ENCODE measurements around the gene MAPK13. TPM values are rescaled to one million over a fixed set of nuclear protein-coding genes. Genes with fewer than 3 reads are reported as not detected.
A peak's percentile ranks its signal among the peaks of the same experiment; 100 is the strongest.

MAPK13 gene
- total and polyA plus RNA-seq, 4 donors = 2.2 to 20.3 (median 11.5) TPM

DNA sequence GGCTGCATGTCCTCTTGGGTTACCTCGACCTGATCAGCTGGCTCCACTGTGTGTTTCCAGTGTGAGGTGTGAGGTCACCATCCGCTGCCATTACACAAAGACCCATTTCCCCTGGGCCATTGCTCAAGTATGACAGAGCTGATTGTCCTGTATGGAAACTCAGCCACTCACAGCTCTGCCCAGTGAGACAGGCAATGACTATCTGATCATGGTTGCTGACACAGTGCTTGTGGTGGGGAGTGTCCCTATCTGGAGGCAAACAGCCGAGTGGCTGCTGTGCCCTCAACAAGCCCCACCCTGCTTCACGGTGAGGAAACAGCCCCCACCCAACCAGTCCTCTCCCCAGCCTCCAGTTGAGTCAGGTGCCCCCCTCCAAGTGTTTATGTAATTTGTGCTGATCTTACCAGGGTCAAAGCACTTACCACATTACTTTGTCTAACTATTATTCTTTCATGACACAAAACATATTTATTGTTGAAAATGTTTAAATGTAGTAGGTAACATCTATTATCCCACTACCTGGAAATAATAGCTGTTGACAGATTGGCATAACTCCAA, 11.7 kb upstream of the MAPK13 start:
- DNase-seq (no peak), ATAC-seq (ENCODE audit: low FRiP score) (no peak)
- no peaks in the 10 kb centered on the region for H3K27me3 ChIP-seq (ENCODE audit: control insufficient read depth in 1 of 2, insufficient read depth in 2 of 2, low read length in 1 of 2)
- no peak overlapping the region for H3K27ac ChIP-seq (ENCODE audit: low read depth in 1 of 2, low read length in 2 of 2)
- WGBS, 2 donors = 73 to 81% methylated on average over 4 of the region's 4 CpGs
- no peaks in the 10 kb centered on the region for H3K9me3 ChIP-seq (ENCODE audit: control insufficient read depth, low read length)
- no peaks in the 10 kb centered on the region for H3K4me1 ChIP-seq (ENCODE audit: control insufficient read depth in 1 of 2, insufficient read depth in 2 of 2, low read length in 2 of 2)
- H3K4me3 ChIP-seq (ENCODE audit: low read length in 2 of 2) = no peak overlapping the region
- intact Hi-C loops (cut with DNase I) = no loop called here
- peaks cover 0 to 2% of the 10 kb centered on the region in 2 donors for H3K36me3 ChIP-seq (ENCODE audit: control insufficient read depth in 1 of 2, insufficient read depth in 2 of 2, low read length in 1 of 2)

DNA sequence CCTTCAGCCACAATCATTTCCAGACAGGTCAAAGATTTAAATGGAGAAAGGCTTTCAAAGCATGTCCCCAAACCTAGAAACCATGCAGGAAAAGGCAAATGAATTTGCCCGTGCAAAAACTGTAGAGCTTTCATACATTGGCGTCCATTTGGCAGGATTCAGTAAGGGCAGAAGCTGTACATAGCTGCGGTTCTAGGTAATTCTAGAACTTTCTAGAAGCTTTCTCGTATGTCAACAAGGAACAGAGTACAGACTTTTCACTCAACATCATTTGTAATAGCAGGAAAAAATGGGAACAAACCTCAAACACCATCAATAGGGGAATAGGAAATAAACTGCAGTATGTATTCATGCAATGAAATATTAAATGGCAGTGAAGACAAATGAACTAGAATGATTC, 11.1 kb upstream of the MAPK13 start:
- DNase-seq = no peak
- Histone ChIP-seq H3K9me3 (ENCODE audit: control insufficient read depth, low read length) (no peaks in the 10 kb centered on the region), H3K4me3 (ENCODE audit: low read length in 2 of 2) (no peak overlapping the region), H3K27ac (ENCODE audit: low read depth in 1 of 2, low read length in 2 of 2) (no peak overlapping the region), H3K36me3 (ENCODE audit: control insufficient read depth in 1 of 2, insufficient read depth in 2 of 2, low read length in 1 of 2) (peaks cover 0 to 2% of the 10 kb centered on the region in 2 donors), H3K4me1 (ENCODE audit: control insufficient read depth in 1 of 2, insufficient read depth in 2 of 2, low read length in 2 of 2) (no peaks in the 10 kb centered on the region), H3K27me3 (ENCODE audit: control insufficient read depth in 1 of 2, insufficient read depth in 2 of 2, low read length in 1 of 2) (no peaks in the 10 kb centered on the region)
- no peak for ATAC-seq (ENCODE audit: low FRiP score)
- intact Hi-C loops (cut with DNase I) = no loop called here
- WGBS, 2 donors = 74 to 79% methylated on average over 4 of the region's 4 CpGs

DNA sequence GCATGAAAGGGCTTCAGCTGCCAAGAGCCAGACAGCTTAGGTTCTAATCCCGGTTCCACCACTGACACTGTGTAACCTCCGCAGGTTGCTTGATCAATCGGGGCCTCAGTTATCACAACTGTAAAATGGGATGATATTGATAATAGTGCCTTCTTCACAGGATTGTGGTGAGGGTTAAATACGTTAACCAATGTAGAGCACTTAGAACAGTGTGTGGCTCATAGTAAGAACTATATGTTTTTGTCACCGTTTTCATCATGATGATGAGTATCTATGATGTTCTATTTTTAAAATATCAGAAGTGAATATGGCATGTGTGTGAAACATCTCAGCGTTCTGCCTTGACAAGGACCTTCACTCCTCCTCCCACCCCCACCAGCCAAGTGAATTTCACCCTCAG, 10.3 kb upstream of the MAPK13 start:
- intact Hi-C loops (cut with DNase I) = loop anchor here (5.0 to 10.0 kb wide), 3 partner anchors 75 to 247 kb away; partner anchors contain the start of gene BRPF3 (in 1 of the 2)
- Histone ChIP-seq H3K9me3 (ENCODE audit: control insufficient read depth, low read length) (no peaks in the 10 kb centered on the region), H3K27ac (ENCODE audit: low read depth in 1 of 2, low read length in 2 of 2) (no peak overlapping the region), H3K36me3 (ENCODE audit: control insufficient read depth in 1 of 2, insufficient read depth in 2 of 2, low read length in 1 of 2) (peaks cover 0 to 2% of the 10 kb centered on the region in 2 donors), H3K4me1 (ENCODE audit: control insufficient read depth in 1 of 2, insufficient read depth in 2 of 2, low read length in 2 of 2) (no peaks in the 10 kb centered on the region), H3K4me3 (ENCODE audit: low read length in 2 of 2) (no peak overlapping the region), H3K27me3 (ENCODE audit: control insufficient read depth in 1 of 2, insufficient read depth in 2 of 2, low read length in 1 of 2) (no peaks in the 10 kb centered on the region)
- 87 to 89% methylated on average over 6 of the region's 6 CpGs for WGBS, 2 donors
- no peak for DNase-seq
- ATAC-seq (ENCODE audit: low FRiP score) = no peak

DNA sequence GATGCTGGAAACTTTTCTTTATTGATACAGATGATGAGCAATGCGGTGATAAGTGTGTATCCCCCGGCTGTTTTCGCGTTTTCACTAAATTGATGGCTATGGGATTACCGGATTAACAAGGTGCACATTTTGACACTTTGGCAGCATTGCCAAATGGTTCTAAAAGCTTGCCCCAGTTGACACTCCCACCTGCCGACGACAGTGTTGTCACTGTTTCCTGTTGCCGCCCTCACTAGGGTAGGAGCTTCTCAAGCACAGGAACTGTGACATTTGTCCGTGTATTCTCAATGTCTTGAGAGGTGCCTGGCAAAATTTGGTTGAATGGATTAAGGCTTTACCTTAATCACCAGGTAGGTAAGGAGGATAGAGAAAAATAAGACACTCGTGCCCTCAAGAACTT, 9.8 kb upstream of the MAPK13 start:
- intact Hi-C loops (cut with DNase I) = loop anchor here (5.0 to 10.0 kb wide), 3 partner anchors 74 to 247 kb away; partner anchors contain the start of gene BRPF3 (in 1 of the 2)
- H3K9me3 ChIP-seq (ENCODE audit: control insufficient read depth, low read length) = no peaks in the 10 kb centered on the region
- 52 to 54% methylated on average over 10 of the region's 10 CpGs for WGBS, 2 donors
- H3K27ac ChIP-seq (ENCODE audit: low read depth in 1 of 2, low read length in 2 of 2) = no peak overlapping the region
- H3K27me3 ChIP-seq (ENCODE audit: control insufficient read depth in 1 of 2, insufficient read depth in 2 of 2, low read length in 1 of 2) = no peaks in the 10 kb centered on the region
- DNase-seq (no peak), ATAC-seq (ENCODE audit: low FRiP score) (no peak)
- H3K4me3 ChIP-seq (ENCODE audit: low read length in 2 of 2) = no peak overlapping the region
- no peaks in the 10 kb centered on the region for H3K4me1 ChIP-seq (ENCODE audit: control insufficient read depth in 1 of 2, insufficient read depth in 2 of 2, low read length in 2 of 2)
- H3K36me3 ChIP-seq (ENCODE audit: control insufficient read depth in 1 of 2, insufficient read depth in 2 of 2, low read length in 1 of 2) = peaks cover 0 to 2% of the 10 kb centered on the region in 2 donors

DNA sequence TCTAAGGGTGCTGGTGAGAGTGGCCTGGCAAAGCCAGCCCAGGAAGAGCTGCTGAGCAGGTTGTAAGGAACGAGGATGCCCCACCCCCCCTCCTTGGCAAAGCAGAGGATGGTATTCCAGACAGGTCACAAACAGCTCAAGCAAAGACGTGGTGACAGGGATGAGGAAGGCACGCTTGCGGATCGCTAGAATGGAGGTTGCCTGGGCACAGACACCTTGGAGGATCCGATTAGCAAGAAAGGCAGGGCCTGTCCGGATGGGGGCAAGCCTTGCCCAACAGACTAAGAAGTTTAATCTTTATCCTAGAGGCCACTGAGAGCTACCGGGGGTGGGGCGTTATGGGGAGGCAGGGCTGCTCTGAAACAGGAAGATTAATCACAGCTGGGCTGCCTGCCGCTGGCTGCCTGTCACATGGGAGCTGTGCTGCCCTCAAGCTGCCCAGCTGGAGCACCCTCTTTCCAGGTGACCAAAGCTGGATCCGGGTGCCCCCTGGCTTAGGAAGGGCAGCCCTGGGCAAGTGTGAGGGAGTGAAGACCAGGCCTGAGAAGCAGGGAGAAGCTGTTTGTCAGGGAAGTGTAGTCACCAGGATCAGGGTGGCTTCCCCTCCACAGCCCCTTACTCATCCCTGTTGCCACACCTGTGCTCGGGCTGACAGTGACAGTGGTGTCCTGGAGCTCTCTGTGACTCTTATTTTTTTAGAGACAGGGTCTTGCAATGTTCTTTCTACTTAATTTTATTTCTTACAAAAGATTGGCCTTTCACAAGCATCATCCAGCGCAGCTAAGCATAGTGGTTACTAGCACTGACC, 9.1 kb upstream of the MAPK13 start:
- no peaks in the 10 kb centered on the region for H3K4me1 ChIP-seq (ENCODE audit: control insufficient read depth in 1 of 2, insufficient read depth in 2 of 2, low read length in 2 of 2)
- 43 to 48% methylated on average over 13 of the region's 13 CpGs for WGBS, 2 donors
- no peaks in the 10 kb centered on the region for H3K9me3 ChIP-seq (ENCODE audit: control insufficient read depth, low read length)
- H3K4me3 ChIP-seq (ENCODE audit: low read length in 2 of 2) = no peak overlapping the region
- no peak overlapping the region for H3K27ac ChIP-seq (ENCODE audit: low read depth in 1 of 2, low read length in 2 of 2)
- no peaks in the 10 kb centered on the region for H3K27me3 ChIP-seq (ENCODE audit: control insufficient read depth in 1 of 2, insufficient read depth in 2 of 2, low read length in 1 of 2)
- ATAC-seq (ENCODE audit: low FRiP score) (peak; percentile 22), DNase-seq (peak in 1 of 2 donors; percentile 80)
- H3K36me3 ChIP-seq (ENCODE audit: control insufficient read depth in 1 of 2, insufficient read depth in 2 of 2, low read length in 1 of 2) = peaks cover 0 to 2% of the 10 kb centered on the region in 2 donors
- intact Hi-C loops (cut with DNase I) = loop anchor here (5.0 to 10.0 kb wide), 3 partner anchors 74 to 246 kb away; partner anchors contain the start of gene BRPF3 (in 1 of the 2)

DNA sequence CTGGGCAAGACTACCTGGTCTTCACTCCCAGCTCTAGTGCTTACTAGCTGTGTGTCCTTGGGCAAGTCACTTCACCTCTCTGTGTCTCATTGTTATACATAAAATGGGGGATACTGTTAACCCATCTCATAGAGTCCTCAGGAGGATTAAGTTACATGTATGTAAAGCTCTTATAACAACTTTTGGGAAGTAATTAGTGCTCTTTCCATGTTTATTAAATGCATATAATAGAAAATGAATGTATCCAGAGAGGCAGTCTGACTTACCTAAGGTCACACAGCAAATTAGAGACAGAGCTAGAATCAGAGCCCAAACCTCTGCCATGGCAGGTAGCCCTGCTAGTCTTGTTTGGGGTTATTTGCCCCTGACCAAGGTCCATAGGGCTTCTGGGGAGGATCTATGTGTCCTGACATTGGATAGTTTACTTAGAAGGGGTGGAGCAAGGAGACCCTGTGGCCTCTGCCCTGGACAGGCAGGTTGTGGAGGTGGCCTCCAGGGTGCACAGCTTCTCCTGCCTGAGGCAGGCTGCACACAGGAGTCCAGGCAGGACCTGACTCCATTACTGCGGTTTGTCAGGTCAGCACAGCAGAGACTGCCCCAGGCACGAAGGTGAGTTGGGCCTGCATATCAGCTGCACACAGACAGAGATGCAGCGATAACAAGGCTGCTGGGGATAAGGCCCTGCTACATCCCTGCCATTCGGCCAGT, 8.4 kb upstream of the MAPK13 start:
- Histone ChIP-seq H3K36me3 (ENCODE audit: control insufficient read depth in 1 of 2, insufficient read depth in 2 of 2, low read length in 1 of 2) (peaks cover 0 to 2% of the 10 kb centered on the region in 2 donors), H3K27ac (ENCODE audit: low read depth in 1 of 2, low read length in 2 of 2) (no peak overlapping the region), H3K27me3 (ENCODE audit: control insufficient read depth in 1 of 2, insufficient read depth in 2 of 2, low read length in 1 of 2) (no peaks in the 10 kb centered on the region), H3K4me1 (ENCODE audit: control insufficient read depth in 1 of 2, insufficient read depth in 2 of 2, low read length in 2 of 2) (no peaks in the 10 kb centered on the region), H3K9me3 (ENCODE audit: control insufficient read depth, low read length) (no peaks in the 10 kb centered on the region), H3K4me3 (ENCODE audit: low read length in 2 of 2) (no peak overlapping the region)
- DNase-seq (no peak), ATAC-seq (ENCODE audit: low FRiP score) (no peak)
- intact Hi-C loops (cut with DNase I) = loop anchor here (5.0 to 10.0 kb wide), 3 partner anchors 73 to 245 kb away; partner anchors contain the start of gene BRPF3 (in 1 of the 2)
- WGBS, 2 donors = 82 to 88% methylated on average over 4 of the region's 4 CpGs

DNA sequence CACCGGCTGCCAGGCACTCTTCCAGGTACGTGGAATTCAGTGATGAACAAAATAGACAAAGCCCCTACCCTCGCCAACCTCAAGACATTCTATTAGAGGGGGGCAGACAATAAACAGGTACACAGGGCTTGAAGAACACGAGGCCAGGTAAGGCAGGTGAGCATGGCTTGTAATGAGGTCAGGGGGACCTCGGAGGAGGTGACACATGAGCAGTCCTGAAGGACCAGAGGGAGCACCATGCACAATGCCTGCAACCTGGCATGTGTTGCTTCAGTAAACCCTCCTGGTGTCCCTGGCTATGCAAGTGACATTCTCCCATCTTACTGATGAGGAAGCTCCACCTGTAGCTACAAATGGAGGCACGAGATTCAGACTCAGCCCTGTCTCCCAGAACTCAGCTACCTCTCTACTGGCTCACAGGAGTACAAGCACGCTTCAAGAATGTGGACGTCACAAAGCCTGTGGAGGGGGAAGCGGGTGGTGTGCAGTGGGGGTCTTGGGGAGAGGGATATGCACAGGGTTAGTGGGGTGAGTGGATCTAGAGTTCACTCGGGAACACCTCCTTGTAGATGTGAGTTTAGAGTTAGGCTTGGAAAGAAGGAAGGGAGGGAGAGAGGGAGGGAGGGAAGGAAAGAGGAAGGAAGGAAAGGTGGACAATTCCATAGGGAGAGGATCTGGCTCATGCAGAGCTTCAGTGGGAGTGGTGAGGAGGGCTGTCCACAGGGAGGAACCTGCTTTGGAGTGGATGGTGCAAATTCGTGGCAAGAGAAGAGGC, 7.6 kb upstream of the MAPK13 start:
- Histone ChIP-seq H3K27ac (ENCODE audit: low read depth in 1 of 2, low read length in 2 of 2) (no peak overlapping the region), H3K4me3 (ENCODE audit: low read length in 2 of 2) (no peak overlapping the region), H3K4me1 (ENCODE audit: control insufficient read depth in 1 of 2, insufficient read depth in 2 of 2, low read length in 2 of 2) (no peaks in the 10 kb centered on the region), H3K9me3 (ENCODE audit: control insufficient read depth, low read length) (no peaks in the 10 kb centered on the region), H3K27me3 (ENCODE audit: control insufficient read depth in 1 of 2, insufficient read depth in 2 of 2, low read length in 1 of 2) (no peaks in the 10 kb centered on the region), H3K36me3 (ENCODE audit: control insufficient read depth in 1 of 2, insufficient read depth in 2 of 2, low read length in 1 of 2) (no peaks in the 10 kb centered on the region)
- ATAC-seq (ENCODE audit: low FRiP score) (no peak), DNase-seq (no peak)
- 76 to 79% methylated on average over 11 of the region's 11 CpGs for WGBS, 2 donors
- intact Hi-C loops (cut with DNase I) = loop anchor here (5.0 to 10.0 kb wide), 3 partner anchors 72 to 245 kb away; partner anchors contain the start of gene BRPF3 (in 1 of the 2)

All from aorta (tissue), 5 donors.